ENCODE measurements around the gene TTL. TPM values are rescaled to one million over a fixed set of nuclear protein-coding genes. Genes with fewer than 3 reads are reported as not detected.

The TTL gene
- total RNA-seq, 6 experiments from 2014 or later = 48.4 to 65.1 (median 55.1) TPM

DNA sequence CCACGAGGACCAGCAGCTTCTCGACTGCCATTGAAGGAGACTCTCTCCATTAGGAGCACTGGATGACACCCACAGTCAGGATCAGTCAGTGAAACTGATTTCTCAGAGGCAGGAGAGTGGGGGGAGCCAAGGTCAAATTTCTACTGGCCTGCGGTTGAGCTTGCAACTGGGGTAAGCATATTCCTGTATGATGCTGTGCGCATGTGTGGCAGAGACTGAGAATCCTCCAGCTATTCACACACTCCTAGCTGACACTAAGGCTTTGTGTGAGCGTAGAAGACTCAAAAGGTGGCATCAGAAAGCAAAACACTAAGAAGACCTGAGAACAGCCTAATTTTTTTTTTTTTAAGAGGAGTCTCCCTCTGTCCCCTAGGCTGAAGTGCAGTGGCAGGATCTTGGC, 19.8 kb upstream of the TTL start:
- H3K9me3 Mint-ChIP-seq = no peaks in the 10 kb centered on the region
- DNase-seq = no peak
- H3K36me3 Mint-ChIP-seq (ENCODE audit: low read depth) = no peaks in the 10 kb centered on the region
- peaks cover 15% of the 10 kb centered on the region for H3K27me3 Mint-ChIP-seq (ENCODE audit: insufficient read depth)
- TF ChIP-seq, protein P1, sequence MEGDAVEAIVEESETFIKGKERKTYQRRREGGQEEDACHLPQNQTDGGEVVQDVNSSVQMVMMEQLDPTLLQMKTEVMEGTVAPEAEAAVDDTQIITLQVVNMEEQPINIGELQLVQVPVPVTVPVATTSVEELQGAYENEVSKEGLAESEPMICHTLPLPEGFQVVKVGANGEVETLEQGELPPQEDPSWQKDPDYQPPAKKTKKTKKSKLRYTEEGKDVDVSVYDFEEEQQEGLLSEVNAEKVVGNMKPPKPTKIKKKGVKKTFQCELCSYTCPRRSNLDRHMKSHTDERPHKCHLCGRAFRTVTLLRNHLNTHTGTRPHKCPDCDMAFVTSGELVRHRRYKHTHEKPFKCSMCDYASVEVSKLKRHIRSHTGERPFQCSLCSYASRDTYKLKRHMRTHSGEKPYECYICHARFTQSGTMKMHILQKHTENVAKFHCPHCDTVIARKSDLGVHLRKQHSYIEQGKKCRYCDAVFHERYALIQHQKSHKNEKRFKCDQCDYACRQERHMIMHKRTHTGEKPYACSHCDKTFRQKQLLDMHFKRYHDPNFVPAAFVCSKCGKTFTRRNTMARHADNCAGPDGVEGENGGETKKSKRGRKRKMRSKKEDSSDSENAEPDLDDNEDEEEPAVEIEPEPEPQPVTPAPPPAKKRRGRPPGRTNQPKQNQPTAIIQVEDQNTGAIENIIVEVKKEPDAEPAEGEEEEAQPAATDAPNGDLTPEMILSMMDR (IDR thresholded peaks at IDR 0.05) = no peak
- H3K4me3 Mint-ChIP-seq = no peak overlapping the region
- H3K4me1 Mint-ChIP-seq (ENCODE audit: low read depth) = no peaks in the 10 kb centered on the region
- no peak overlapping the region for H3K27ac Mint-ChIP-seq

DNA sequence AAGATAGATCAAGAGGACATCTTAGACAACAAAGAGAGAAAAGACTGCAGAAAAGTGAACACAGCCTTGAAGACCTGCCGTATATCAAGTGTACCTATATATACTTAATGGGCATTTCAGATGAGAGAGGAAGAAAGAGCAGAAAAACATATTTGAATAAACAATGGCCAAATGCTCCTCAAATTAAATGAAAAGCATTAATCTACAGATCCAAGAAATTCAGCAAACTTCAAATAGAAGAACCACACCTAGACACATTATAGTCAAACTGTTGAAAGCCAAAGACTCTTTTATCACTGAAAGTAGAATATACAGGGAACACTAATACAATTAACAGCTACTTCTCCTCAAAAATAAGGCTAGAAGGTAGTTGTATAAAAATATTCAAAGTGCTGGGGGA, 18.7 kb upstream of the TTL start:
- Mint-ChIP-seq H3K27ac (no peak overlapping the region), H3K36me3 (ENCODE audit: low read depth) (no peaks in the 10 kb centered on the region), H3K9me3 (no peaks in the 10 kb centered on the region), H3K27me3 (ENCODE audit: insufficient read depth) (peaks cover 17% of the 10 kb centered on the region), H3K4me3 (no peak overlapping the region), H3K4me1 (ENCODE audit: low read depth) (no peaks in the 10 kb centered on the region)
- TF ChIP-seq, protein P1 (IDR thresholded peaks at IDR 0.05) = no peak
- no peak for DNase-seq

DNA sequence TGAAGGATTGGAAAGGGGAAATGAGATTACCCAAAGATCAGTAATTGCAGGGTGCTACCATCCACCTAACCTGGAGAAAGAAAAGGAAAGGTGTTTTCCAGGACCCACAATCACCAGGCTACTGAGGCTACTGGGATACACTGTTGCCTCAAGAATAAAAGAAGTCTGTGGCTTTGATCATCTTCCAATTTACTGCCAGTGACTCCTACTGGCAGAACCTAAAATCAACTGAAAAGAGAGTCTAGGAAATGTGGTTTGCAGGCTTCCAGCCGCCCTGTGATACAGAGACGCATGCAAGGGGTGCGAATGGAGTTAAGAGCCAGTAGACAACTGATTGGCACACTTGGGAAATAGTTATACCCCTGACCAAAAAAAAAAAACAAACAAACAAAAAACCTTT, 16.6 kb upstream of the TTL start:
- no peak overlapping the region for H3K27ac Mint-ChIP-seq
- no peaks in the 10 kb centered on the region; the same call in 1 of the 2 replicates for H3K9me3 Mint-ChIP-seq
- 0 out of 2 replicates have a peak, but pooled peaks cover 4% of the 10 kb centered on the region for H3K36me3 Mint-ChIP-seq (ENCODE audit: low read depth)
- DNase-seq = no peak
- H3K4me3 Mint-ChIP-seq = no peak overlapping the region
- H3K4me1 Mint-ChIP-seq (ENCODE audit: low read depth) = no peaks in the 10 kb centered on the region
- TF ChIP-seq, protein P1 (IDR thresholded peaks at IDR 0.05) = peak; percentile 48
- H3K27me3 Mint-ChIP-seq (ENCODE audit: insufficient read depth) = peaks cover 14% of the 10 kb centered on the region

DNA sequence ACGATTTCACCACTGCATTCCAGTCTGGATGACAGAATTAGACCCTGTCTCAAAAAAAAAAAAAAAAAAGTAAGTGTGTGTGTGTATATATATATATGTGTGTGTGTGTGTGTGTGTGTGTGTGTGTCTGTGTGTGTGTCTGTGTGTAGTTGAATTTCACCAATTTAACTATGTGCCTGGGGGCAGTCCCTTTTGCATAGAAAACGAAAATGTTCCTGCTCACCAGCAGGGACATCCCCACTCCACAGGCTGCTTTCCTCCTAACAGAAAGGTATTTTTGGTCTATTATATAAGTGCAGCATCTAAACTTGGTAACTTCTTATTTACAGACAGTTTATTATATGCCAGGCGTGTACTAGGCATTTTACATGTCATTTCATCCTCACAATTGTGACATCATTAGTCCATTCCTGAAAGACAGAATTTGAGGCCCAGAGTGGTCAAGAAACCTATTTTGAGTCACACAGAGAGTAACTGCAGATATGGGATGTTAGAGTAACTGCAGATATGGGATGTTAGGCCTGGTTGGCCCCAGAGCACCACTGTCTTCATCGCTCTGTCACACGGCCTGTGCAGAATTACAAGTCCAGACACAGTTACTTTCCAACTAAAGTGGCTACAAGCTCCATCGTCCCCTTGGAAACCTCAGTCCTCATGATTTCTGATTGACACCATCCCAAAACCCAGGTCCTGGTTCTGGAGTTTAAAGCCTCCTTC, 9.3 kb upstream of the TTL start:
- Mint-ChIP-seq H3K4me1 (ENCODE audit: low read depth) (peaks cover 15% of the 10 kb centered on the region), H3K27me3 (ENCODE audit: insufficient read depth) (peaks cover 11% of the 10 kb centered on the region), H3K27ac (no peak overlapping the region), H3K4me3 (no peak overlapping the region), H3K9me3 (no peaks in the 10 kb centered on the region; the same call in 1 of the 2 replicates), H3K36me3 (ENCODE audit: low read depth) (0 out of 2 replicates have a peak, but pooled peaks cover 4% of the 10 kb centered on the region)
- no peak for DNase-seq
- TF ChIP-seq, protein P1 (IDR thresholded peaks at IDR 0.05) = no peak

DNA sequence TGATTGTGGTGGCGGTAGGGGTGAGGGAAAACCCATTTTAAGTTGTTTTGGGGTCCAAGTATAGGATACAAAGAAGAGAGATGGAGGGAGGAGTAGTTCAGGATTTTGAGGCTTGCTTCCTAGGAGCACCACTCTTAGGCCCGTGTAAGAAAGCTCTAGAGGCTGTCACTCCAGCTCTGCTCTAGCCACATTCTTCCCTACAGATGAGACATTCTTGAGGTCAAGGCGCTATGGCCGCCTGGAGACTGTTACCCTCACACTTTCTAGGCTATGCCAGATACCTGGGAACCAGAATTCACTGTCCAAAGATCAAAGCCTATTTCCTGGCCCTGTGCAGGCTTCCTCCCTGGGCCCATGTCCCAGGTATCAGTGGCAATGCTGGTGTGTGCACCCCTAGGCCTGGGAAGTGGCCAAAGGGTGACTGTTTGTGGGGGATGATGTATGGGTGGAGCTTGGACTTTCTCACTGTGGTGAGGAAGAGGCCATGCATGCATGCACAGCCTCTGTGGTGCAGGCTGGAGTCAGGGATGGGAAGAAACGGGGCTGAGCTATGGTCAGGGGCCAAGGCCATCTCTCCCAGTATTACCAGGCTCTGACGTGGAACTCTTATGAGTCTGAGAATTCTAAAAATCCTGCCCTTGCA, 7.0 kb upstream of the TTL start:
- peaks cover 15% of the 10 kb centered on the region for H3K4me1 Mint-ChIP-seq (ENCODE audit: low read depth)
- TF ChIP-seq, protein P1 (IDR thresholded peaks at IDR 0.05) = no peak
- H3K27ac Mint-ChIP-seq = no peak overlapping the region
- no peaks in the 10 kb centered on the region for H3K36me3 Mint-ChIP-seq (ENCODE audit: low read depth)
- H3K4me3 Mint-ChIP-seq = no peak overlapping the region
- peaks cover 1% of the 10 kb centered on the region; the same call in 1 of the 2 replicates for H3K27me3 Mint-ChIP-seq (ENCODE audit: insufficient read depth)
- peak; percentile 49 for DNase-seq
- H3K9me3 Mint-ChIP-seq = no peaks in the 10 kb centered on the region

All from HFFc6 (cell line).